Measurements from ENCODE around the gene PRR15.

GRCh38 chr7:29555061-29555460 lies 8.6 kb upstream of the PRR15 start:
- TF ChIP-seq SNAI2 (CRISPR knock-in tag; IDR thresholded peaks at IDR 0.05) (no peak), TCF4 (CRISPR knock-in tag; IDR thresholded peaks at IDR 0.05; ENCODE audit: borderline replicate concordance) (no peak), CREB5 (CRISPR knock-in tag; IDR thresholded peaks at IDR 0.05; ENCODE audit: low read depth) (no peak), PATZ1 (CRISPR knock-in tag; IDR thresholded peaks at IDR 0.05; ENCODE audit: borderline replicate concordance) (no peak), ZNF565 (CRISPR knock-in tag; conservative IDR thresholded peaks at IDR 0.05; ENCODE audit: low read depth) (no peak), PPARA (CRISPR knock-in tag; IDR thresholded peaks at IDR 0.05; ENCODE audit: borderline replicate concordance) (no peak), CSRNP3 (CRISPR knock-in tag; IDR thresholded peaks at IDR 0.05) (no peak), TOX (CRISPR knock-in tag; IDR thresholded peaks at IDR 0.05; ENCODE audit: borderline replicate concordance) (no peak), ARNTL (CRISPR knock-in tag; IDR thresholded peaks at IDR 0.05; ENCODE audit: borderline replicate concordance, low read depth) (no peak), ISL1 (CRISPR knock-in tag; IDR thresholded peaks at IDR 0.05) (no peak), ZFP3 (CRISPR knock-in tag; IDR thresholded peaks at IDR 0.05) (no peak)

All from SK-N-SH treated with all-trans-retinoic acid at 6 μM for 48 hours (cell line).